CD4-positive, alpha-beta T cell (primary cell): ENCODE data around the gene FBLN5. TPM values are rescaled to one million over a fixed set of nuclear protein-coding genes. Genes with fewer than 3 reads are reported as not detected.

ENCODE experiments used
- ATAC-seq: fragments of 200-7000 bp; cut with Tn5 transposase; one replicate; pipeline ENCODE4 v1.10.0; 2022; ENCODE audit warnings: mild to moderate bottlenecking; ENCODE audit not compliant: poor library complexity
- CTCF ChIA-PET: fragments of 350-600 bp; sonication (Branson Sonifier 250); formaldehyde crosslinking; loops from one replicate; lab custom pipeline; 2021; ENCODE audit warnings: antibody characterized with exemption, inconsistent platforms; lab: Charles Lee
- POLR2A ChIA-PET: fragments of 350-600 bp; sonication (Branson Sonifier 250); formaldehyde crosslinking; loops from one replicate; lab custom pipeline; 2021; ENCODE audit warnings: antibody characterized with exemption, inconsistent platforms; lab: Charles Lee
- DNase-seq, 14 experiments: peaks; one replicate each; pipeline ENCODE4 v3.0.0-alpha.2; 2013 to 2020; ENCODE audit warnings: mixed read lengths in 2 of 14
- H3K27ac ChIP-seq, 2 donors: one replicate each; pipeline versions ENCODE4 v1.5.1 to v1.7.0; 2013; ENCODE audit warnings: low read length in 2 of 2, low read depth in 1 of 2, mild to moderate bottlenecking in 1 of 2
- H3K27me3 ChIP-seq, 2 experiments: 1 replicate in 1 of 2; 2 replicates in 1 of 2; pipeline versions ENCODE4 v1.6.1 to v1.7.0; 2013; ENCODE audit warnings: low read length in 2 of 2, control low read depth in 1 of 2, mild to moderate bottlenecking in 1 of 2, moderate library complexity in 1 of 2; ENCODE audit not compliant: insufficient read depth in 2 of 2, control insufficient read depth in 1 of 2
- H3K36me3 ChIP-seq: one replicate; pipeline ENCODE4 v1.6.1; 2013; ENCODE audit warnings: low read length, control low read depth; ENCODE audit not compliant: insufficient read depth
- H3K4me1 ChIP-seq: one replicate; pipeline ENCODE4 v1.6.1; 2013; ENCODE audit warnings: low read length, control low read depth; ENCODE audit not compliant: insufficient read depth
- H3K4me3 ChIP-seq: one replicate; pipeline ENCODE4 v1.5.1; 2013; ENCODE audit warnings: mild to moderate bottlenecking, low read length, moderate library complexity
- H3K9me3 ChIP-seq, 2 experiments: 1 replicate in 1 of 2; 2 replicates in 1 of 2; pipeline versions ENCODE4 v1.6.1 to v1.7.0; 2013; ENCODE audit warnings: low read length in 2 of 2, mild to moderate bottlenecking in 2 of 2, control low read depth in 1 of 2, moderate library complexity in 1 of 2; ENCODE audit not compliant: control insufficient read depth in 1 of 2, insufficient read depth in 1 of 2
- H3K27ac Mint-ChIP-seq: one replicate; pipeline ENCODE4 v1.8.0; 2020; ENCODE audit warnings: mixed read lengths
- H3K27me3 Mint-ChIP-seq: one replicate; pipeline ENCODE4 v1.8.0; 2021; ENCODE audit warnings: mixed read lengths
- H3K36me3 Mint-ChIP-seq: one replicate; pipeline ENCODE4 v1.8.0; 2021; ENCODE audit warnings: low read depth, mixed read lengths
- H3K4me1 Mint-ChIP-seq: one replicate; pipeline ENCODE4 v1.8.0; 2021; ENCODE audit warnings: low read depth, mixed read lengths
- H3K4me3 Mint-ChIP-seq: one replicate; pipeline ENCODE4 v1.8.0; 2020; ENCODE audit warnings: mild to moderate bottlenecking, mixed read lengths
- H3K9me3 Mint-ChIP-seq: one replicate; pipeline ENCODE4 v1.8.0; 2020; ENCODE audit warnings: mixed read lengths
- intact Hi-C, 2 experiments: fragments of 100-400 bp; cut with DNase I in 1 of 2; cut with micrococcal nuclease in 1 of 2; formaldehyde crosslinking; loops; one replicate each; pipeline versions ENCODE4 v1.15.1 to v1.9.0; 2023 to 2025; cut with DNase I, micrococcal nuclease
- total RNA-seq, 174 experiments: library from RNA in 2 of 174; stranded (reverse) in 2 of 174; gene quantifications; one replicate each; pipeline ENCODE4 v1.2.3 and lab custom pipeline; 2021 to 2026
- TF ChIP-seq, protein P1 (sequence below): fragments of 200-600 bp; IDR thresholded peaks from one replicate; pipeline ENCODE4 v1.8.0; 2022; ENCODE audit warnings: antibody characterized with exemption, mild to moderate bottlenecking

The FBLN5 gene
- total RNA-seq, 2 experiments from 2014 or later: 1.2 to 1.5 TPM

- no peak overlapping the region for H3K4me3 ChIP-seq
- H3K4me1 ChIP-seq: no peaks in the 10 kb centered on the region
- no peaks in the 10 kb centered on the region for H3K9me3 ChIP-seq
- TF ChIP-seq, protein P1, sequence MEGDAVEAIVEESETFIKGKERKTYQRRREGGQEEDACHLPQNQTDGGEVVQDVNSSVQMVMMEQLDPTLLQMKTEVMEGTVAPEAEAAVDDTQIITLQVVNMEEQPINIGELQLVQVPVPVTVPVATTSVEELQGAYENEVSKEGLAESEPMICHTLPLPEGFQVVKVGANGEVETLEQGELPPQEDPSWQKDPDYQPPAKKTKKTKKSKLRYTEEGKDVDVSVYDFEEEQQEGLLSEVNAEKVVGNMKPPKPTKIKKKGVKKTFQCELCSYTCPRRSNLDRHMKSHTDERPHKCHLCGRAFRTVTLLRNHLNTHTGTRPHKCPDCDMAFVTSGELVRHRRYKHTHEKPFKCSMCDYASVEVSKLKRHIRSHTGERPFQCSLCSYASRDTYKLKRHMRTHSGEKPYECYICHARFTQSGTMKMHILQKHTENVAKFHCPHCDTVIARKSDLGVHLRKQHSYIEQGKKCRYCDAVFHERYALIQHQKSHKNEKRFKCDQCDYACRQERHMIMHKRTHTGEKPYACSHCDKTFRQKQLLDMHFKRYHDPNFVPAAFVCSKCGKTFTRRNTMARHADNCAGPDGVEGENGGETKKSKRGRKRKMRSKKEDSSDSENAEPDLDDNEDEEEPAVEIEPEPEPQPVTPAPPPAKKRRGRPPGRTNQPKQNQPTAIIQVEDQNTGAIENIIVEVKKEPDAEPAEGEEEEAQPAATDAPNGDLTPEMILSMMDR: no peak
- H3K9me3 Mint-ChIP-seq: no peaks in the 10 kb centered on the region
- no peaks in the 10 kb centered on the region for H3K27me3 ChIP-seq
- DNase-seq: no peak
- no peaks in the 10 kb centered on the region for H3K4me1 Mint-ChIP-seq
- no peak overlapping the region for H3K27ac Mint-ChIP-seq
- no peak overlapping the region for H3K27ac ChIP-seq
- no peak overlapping the region for H3K4me3 Mint-ChIP-seq
- no peaks in the 10 kb centered on the region for H3K27me3 Mint-ChIP-seq
- no peaks in the 10 kb centered on the region for H3K36me3 ChIP-seq
- H3K36me3 Mint-ChIP-seq: no peaks in the 10 kb centered on the region
- ChIA-PET CTCF (no interaction called here), POLR2A (no interaction called here)
- ATAC-seq: no peak
- intact Hi-C loops: no loop called here
These were observed 27.0 kb downstream of the FBLN5 start for GRCh38 chr14:91920526-91920925.

GRCh38 chr14:91919814-91920213 is 27.7 kb downstream of the FBLN5 start:
- H3K27ac Mint-ChIP-seq: no peak overlapping the region
- TF ChIP-seq, protein P1: no peak

DNA sequence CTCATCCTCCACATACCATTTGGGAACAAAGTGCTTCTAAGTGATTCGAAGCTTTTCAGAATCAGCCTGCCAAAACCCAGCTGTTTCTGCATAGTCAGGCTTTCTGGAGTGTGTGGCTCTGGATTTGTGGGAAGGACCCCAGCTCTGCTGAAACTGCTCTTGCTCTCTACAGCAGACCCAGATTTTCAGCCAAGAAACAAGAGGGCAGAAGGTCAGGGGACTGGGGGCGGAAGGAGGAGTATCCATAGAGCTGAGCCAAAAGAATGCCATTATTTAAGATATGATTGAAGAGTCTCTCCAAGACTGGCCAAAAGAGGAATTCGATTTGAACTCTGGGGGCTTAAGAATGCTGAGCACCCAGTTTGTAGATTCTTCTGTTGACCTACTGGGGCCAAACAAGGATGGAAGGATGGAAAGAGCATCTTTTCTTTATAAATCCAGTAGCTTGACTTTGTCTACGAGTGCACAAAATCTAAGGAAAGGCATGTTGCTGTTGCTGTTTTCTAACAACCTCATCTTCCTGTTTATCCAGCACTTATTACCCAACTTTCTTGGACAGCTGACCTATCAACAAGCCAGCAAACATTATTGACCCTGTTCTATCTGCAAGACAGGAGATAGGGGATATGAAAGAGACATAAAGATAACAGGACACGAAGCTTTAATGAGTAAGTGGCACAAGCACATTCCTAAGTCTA is 29.2 kb downstream of the FBLN5 start:
- Histone ChIP-seq H3K27me3 (no peaks in the 10 kb centered on the region), H3K36me3 (no peaks in the 10 kb centered on the region), H3K9me3 (no peaks in the 10 kb centered on the region), H3K27ac (no peak overlapping the region), H3K4me1 (no peaks in the 10 kb centered on the region), H3K4me3 (no peak overlapping the region)
- H3K27me3 Mint-ChIP-seq: no peaks in the 10 kb centered on the region
- no peak overlapping the region for H3K27ac Mint-ChIP-seq
- ATAC-seq (no peak), DNase-seq (no peak)
- no peaks in the 10 kb centered on the region for H3K36me3 Mint-ChIP-seq
- CTCF ChIA-PET: no interaction called here
- H3K4me1 Mint-ChIP-seq: no peaks in the 10 kb centered on the region
- POLR2A ChIA-PET: no interaction called here
- TF ChIP-seq, protein P1: no peak
- intact Hi-C loops: no loop called here
- H3K9me3 Mint-ChIP-seq: no peaks in the 10 kb centered on the region
- H3K4me3 Mint-ChIP-seq: no peak overlapping the region

More at GRCh38 chr14:91919814-91920213, 27.7 kb downstream of the FBLN5 start:
- Histone ChIP-seq H3K36me3 (no peaks in the 10 kb centered on the region), H3K9me3 (no peaks in the 10 kb centered on the region), H3K27ac (no peak overlapping the region), H3K4me1 (no peaks in the 10 kb centered on the region), H3K27me3 (no peaks in the 10 kb centered on the region), H3K4me3 (no peak overlapping the region)
- DNase-seq (no peak), ATAC-seq (no peak)
- H3K27me3 Mint-ChIP-seq: no peaks in the 10 kb centered on the region
- H3K36me3 Mint-ChIP-seq: no peaks in the 10 kb centered on the region
- no peaks in the 10 kb centered on the region for H3K9me3 Mint-ChIP-seq
- intact Hi-C loops: no loop called here
- ChIA-PET CTCF (no interaction called here), POLR2A (no interaction called here)
- no peaks in the 10 kb centered on the region for H3K4me1 Mint-ChIP-seq
- H3K4me3 Mint-ChIP-seq: no peak overlapping the region
